Hematopoietic multipotent progenitor cell treated with erythropoietin and hydrocortisone succinate and interleukin-3 and kit ligand, for 15 days (in vitro differentiated cells): ENCODE measurements around the gene DYNLRB1.

Experiments used
- DNase-seq: peaks from one replicate; pipeline ENCODE4 v3.0.0-alpha.2; 2015; ENCODE audit warnings: low spot score

The DYNLRB1 gene

GRCh38 chr20:34579191-34579978 lies 63.2 kb downstream of the DYNLRB1 start:
- DNase-seq, result no peak

- DNase-seq, result no peak
These were observed 64.0 kb downstream of the DYNLRB1 start for GRCh38 chr20:34579979-34580940.

- DNase-seq, result no peak
These were observed 65.3 kb downstream of the DYNLRB1 start for GRCh38 chr20:34581341-34582184.

GRCh38 chr20:34582221-34582620 lies 66.0 kb downstream of the DYNLRB1 start:
- no peak for DNase-seq

- DNase-seq, result no peak
These were observed 66.7 kb downstream of the DYNLRB1 start for GRCh38 chr20:34582911-34583310.

- DNase-seq, result no peak
These were observed 67.3 kb downstream of the DYNLRB1 start for GRCh38 chr20:34583544-34583943.

GRCh38 chr20:34585019-34585418 lies 68.8 kb downstream of the DYNLRB1 start:
- DNase-seq, result no peak

- DNase-seq, result no peak
These were observed 70.4 kb downstream of the DYNLRB1 start for GRCh38 chr20:34586488-34587163.
